HepG2 (cell line): ENCODE measurements around the gene ULK3. TPM values are rescaled to one million over a fixed set of nuclear protein-coding genes. Genes with fewer than 3 reads are reported as not detected.
A peak's percentile ranks its signal among the peaks of the same experiment; 100 is the strongest.

Source experiments
- CHCHD3 ChIP-seq: sonication (generic); formaldehyde crosslinking; IDR thresholded peaks from 2 replicates; pipeline ENCODE4 v1.8.0; 2022; ENCODE audit warnings: mild to moderate bottlenecking, missing genetic modification reagents, moderate library complexity
- FOXJ3 ChIP-seq: sonication (generic); formaldehyde crosslinking; IDR thresholded peaks from 2 replicates; pipeline ENCODE4 v1.4.0; 2020; ENCODE audit warnings: missing genetic modification reagents, mild to moderate bottlenecking, borderline replicate concordance
- GLI4 ChIP-seq: sonication (generic); formaldehyde crosslinking; IDR thresholded peaks from 2 replicates; pipeline ENCODE4 v1.5.1; 2020; ENCODE audit warnings: missing genetic modification reagents, mild to moderate bottlenecking, moderate library complexity, borderline replicate concordance
- LCORL ChIP-seq, 2 experiments: fragments of 450-650 bp in 1 of 2; sonication (generic) in 1 of 2; formaldehyde crosslinking in 1 of 2; IDR thresholded peaks; 2 replicates each; pipeline versions ENCODE4 v1.5.0 to v1.6.1; 2017 to 2020; ENCODE audit warnings: antibody characterized with exemption in 1 of 2, missing genetic modification reagents in 1 of 2
- MED1 ChIP-seq: sonication (generic); formaldehyde crosslinking; IDR thresholded peaks from 2 replicates; pipeline ENCODE4 v1.4.0; 2020; ENCODE audit warnings: missing genetic modification reagents
- NAIF1 ChIP-seq: sonication (generic); formaldehyde crosslinking; IDR thresholded peaks from 2 replicates; pipeline ENCODE4 v1.5.0; 2020; ENCODE audit warnings: mild to moderate bottlenecking, missing genetic modification reagents, borderline replicate concordance
- POLR2G ChIP-seq: fragments of 200-400 bp; formaldehyde crosslinking; IDR thresholded peaks from 2 replicates; pipeline ENCODE4 v1.6.1; 2018; ENCODE audit warnings: mild to moderate bottlenecking, low read depth, low read length, moderate library complexity
- SMAD3 ChIP-seq: sonication (generic); formaldehyde crosslinking; IDR thresholded peaks from 2 replicates; pipeline ENCODE4 v1.4.0; 2020; ENCODE audit warnings: missing genetic modification reagents
- TOPORS ChIP-seq: sonication (generic); formaldehyde crosslinking; IDR thresholded peaks from 2 replicates; pipeline ENCODE4 v1.8.0; 2023; ENCODE audit warnings: mild to moderate bottlenecking, missing genetic modification reagents
- YEATS4 ChIP-seq: sonication (generic); formaldehyde crosslinking; IDR thresholded peaks from 2 replicates; pipeline ENCODE4 v1.4.0; 2020; ENCODE audit warnings: missing genetic modification reagents, borderline replicate concordance
- ZBTB7B ChIP-seq: sonication (generic); formaldehyde crosslinking; IDR thresholded peaks from 2 replicates; pipeline ENCODE4 v1.4.0; 2020; ENCODE audit warnings: missing genetic modification reagents
- ZMYM3 ChIP-seq: sonication (generic); formaldehyde crosslinking; IDR thresholded peaks from 2 replicates; pipeline ENCODE4 v1.5.1; 2020; ENCODE audit warnings: mild to moderate bottlenecking, missing genetic modification reagents
- ZNF3 ChIP-seq: IDR thresholded peaks from 2 replicates; pipeline ENCODE4 v1.7.0; 2017; ENCODE audit warnings: inconsistent platforms
- ZNF331 ChIP-seq: sonication (generic); formaldehyde crosslinking; IDR thresholded peaks from 2 replicates; pipeline ENCODE4 v1.4.0; 2020; ENCODE audit warnings: missing genetic modification reagents
- ZNF343 ChIP-seq: sonication (generic); formaldehyde crosslinking; IDR thresholded peaks from 2 replicates; pipeline ENCODE4 v1.4.0; 2020; ENCODE audit warnings: mild to moderate bottlenecking, missing genetic modification reagents
- ZNF570 ChIP-seq: sonication (generic); formaldehyde crosslinking; IDR thresholded peaks from 2 replicates; pipeline ENCODE4 v1.4.0; 2020; ENCODE audit warnings: mild to moderate bottlenecking, missing genetic modification reagents, borderline replicate concordance
- polyA plus RNA-seq, 8 experiments: library from polyadenylated mRNA; depleted of rRNA in 3 of 8; stranded (reverse) in 7 of 8; unstranded in 1 of 8; fragments of >200 nt; fragmentation: Illumina TruSeq in 4 of 8; extraction: Trizol in 4 of 8; gene quantifications; 2 replicates each; pipeline versions ENCODE4 v1.2.1 to v1.2.3, GENCODE V29; 2011 to 2016; ENCODE audit warnings: low read depth in 4 of 8, missing spikeins in 1 of 8, mixed read lengths in 1 of 8; ENCODE audit not compliant: insufficient read depth in 1 of 8
- total RNA-seq, 5 experiments: library from RNA; depleted of rRNA; stranded (reverse); fragments of >200 nt; fragmentation: Illumina TruSeq; extraction: Trizol; gene quantifications; 2 replicates each; pipeline ENCODE4 v1.2.3, GENCODE V29; 2016; ENCODE audit warnings: low read depth in 1 of 5
- TF ChIP-seq, protein P1 (sequence below): sonication (generic); formaldehyde crosslinking; IDR thresholded peaks from 2 replicates; pipeline ENCODE4 v1.4.0; 2020; ENCODE audit warnings: missing genetic modification reagents; ENCODE audit errors: not compliant biosample characterization
- TF ChIP-seq, protein P2 (sequence below): sonication (generic); formaldehyde crosslinking; conservative IDR thresholded peaks from 2 replicates; pipeline ENCODE4 v1.4.0; 2020; ENCODE audit warnings: missing genetic modification reagents
- TF ChIP-seq, protein P3 (sequence below): sonication (generic); formaldehyde crosslinking; IDR thresholded peaks from 2 replicates; pipeline ENCODE4 v1.4.0; 2020; ENCODE audit warnings: missing genetic modification reagents, borderline replicate concordance
- TF ChIP-seq, protein P4 (sequence below): IDR thresholded peaks from 2 replicates; pipeline ENCODE4 v1.6.1; 2012; ENCODE audit warnings: low read length, improper control_type of control experiment

ULK3 gene
- total and polyA plus RNA-seq, 2 of the 13 experiments (the other 11 are each of a cell fraction or from before 2014, with no cell fraction given) = 15.2 to 23.7 TPM

DNA sequence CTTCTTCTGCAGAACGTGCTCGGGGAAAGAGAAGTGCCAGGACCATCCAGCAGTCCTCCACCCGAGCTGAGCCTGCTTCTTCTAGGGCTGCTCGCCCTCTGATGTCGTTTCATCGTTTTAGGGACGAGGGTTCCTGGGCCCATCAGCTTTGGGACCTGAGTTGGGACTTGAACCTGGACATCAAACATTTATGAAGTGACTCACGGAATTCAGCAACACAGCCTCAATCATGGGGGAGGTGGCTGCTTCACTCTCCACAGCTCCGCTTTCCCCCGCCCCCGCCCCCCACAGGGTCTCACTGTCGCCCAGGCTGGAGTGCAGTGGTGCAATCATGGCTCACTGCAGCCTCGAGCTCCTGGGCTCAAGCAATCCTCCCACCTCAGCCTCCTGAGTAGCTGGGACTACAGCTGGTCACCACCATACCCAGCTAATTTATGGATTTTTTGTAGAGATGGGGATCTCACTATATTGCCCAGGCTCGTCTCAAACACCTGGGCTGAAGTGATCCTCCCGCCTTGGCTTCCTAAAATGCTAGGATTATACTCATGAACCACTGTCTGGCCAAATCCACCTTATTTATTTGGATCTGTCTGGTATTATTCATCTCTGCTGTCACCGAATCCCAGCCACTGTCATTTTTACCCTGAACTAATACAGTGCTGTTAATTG lies 30.9 kb upstream of the ULK3 start (continued):
- TF ChIP-seq, protein P1, sequence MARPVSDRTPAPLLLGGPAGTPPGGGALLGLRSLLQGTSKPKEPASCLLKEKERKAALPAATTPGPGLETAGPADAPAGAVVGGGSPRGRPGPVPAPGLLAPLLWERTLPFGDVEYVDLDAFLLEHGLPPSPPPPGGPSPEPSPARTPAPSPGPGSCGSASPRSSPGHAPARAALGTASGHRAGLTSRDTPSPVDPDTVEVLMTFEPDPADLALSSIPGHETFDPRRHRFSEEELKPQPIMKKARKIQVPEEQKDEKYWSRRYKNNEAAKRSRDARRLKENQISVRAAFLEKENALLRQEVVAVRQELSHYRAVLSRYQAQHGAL (CRISPR knock-in tag) = no peak
- TF ChIP-seq ZNF343 (CRISPR knock-in tag) = no peak
- peak; percentile 89 for TF ChIP-seq ZNF3 (CRISPR knock-in tag)
- TF ChIP-seq, protein P2, sequence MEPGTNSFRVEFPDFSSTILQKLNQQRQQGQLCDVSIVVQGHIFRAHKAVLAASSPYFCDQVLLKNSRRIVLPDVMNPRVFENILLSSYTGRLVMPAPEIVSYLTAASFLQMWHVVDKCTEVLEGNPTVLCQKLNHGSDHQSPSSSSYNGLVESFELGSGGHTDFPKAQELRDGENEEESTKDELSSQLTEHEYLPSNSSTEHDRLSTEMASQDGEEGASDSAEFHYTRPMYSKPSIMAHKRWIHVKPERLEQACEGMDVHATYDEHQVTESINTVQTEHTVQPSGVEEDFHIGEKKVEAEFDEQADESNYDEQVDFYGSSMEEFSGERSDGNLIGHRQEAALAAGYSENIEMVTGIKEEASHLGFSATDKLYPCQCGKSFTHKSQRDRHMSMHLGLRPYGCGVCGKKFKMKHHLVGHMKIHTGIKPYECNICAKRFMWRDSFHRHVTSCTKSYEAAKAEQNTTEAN (CRISPR knock-in tag) = no peak
- TF ChIP-seq GLI4 (CRISPR knock-in tag) = 0 out of 2 replicates have a peak, but pooled peaks have one; percentile 12
- no peak for TF ChIP-seq FOXJ3 (CRISPR knock-in tag)
- TF ChIP-seq, protein P3, sequence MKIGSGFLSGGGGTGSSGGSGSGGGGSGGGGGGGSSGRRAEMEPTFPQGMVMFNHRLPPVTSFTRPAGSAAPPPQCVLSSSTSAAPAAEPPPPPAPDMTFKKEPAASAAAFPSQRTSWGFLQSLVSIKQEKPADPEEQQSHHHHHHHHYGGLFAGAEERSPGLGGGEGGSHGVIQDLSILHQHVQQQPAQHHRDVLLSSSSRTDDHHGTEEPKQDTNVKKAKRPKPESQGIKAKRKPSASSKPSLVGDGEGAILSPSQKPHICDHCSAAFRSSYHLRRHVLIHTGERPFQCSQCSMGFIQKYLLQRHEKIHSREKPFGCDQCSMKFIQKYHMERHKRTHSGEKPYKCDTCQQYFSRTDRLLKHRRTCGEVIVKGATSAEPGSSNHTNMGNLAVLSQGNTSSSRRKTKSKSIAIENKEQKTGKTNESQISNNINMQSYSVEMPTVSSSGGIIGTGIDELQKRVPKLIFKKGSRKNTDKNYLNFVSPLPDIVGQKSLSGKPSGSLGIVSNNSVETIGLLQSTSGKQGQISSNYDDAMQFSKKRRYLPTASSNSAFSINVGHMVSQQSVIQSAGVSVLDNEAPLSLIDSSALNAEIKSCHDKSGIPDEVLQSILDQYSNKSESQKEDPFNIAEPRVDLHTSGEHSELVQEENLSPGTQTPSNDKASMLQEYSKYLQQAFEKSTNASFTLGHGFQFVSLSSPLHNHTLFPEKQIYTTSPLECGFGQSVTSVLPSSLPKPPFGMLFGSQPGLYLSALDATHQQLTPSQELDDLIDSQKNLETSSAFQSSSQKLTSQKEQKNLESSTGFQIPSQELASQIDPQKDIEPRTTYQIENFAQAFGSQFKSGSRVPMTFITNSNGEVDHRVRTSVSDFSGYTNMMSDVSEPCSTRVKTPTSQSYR (CRISPR knock-in tag) = no peak
- TF ChIP-seq TOPORS (CRISPR knock-in tag) = no peak
- TF ChIP-seq SMAD3 = 0 out of 2 replicates have a peak, but pooled peaks have one; percentile 2
- TF ChIP-seq ZNF331 = peak; percentile 6; the same call in 1 of the 2 replicates
- peak; percentile 58; the same call in 1 of the 2 replicates for TF ChIP-seq ZBTB7B (CRISPR knock-in tag)
- TF ChIP-seq MED1 (CRISPR knock-in tag) = no peak
- no peak for TF ChIP-seq CHCHD3
- 0 out of 2 replicates have a peak, but pooled peaks have one; percentile 27 for TF ChIP-seq NAIF1
- TF ChIP-seq, protein P4, sequence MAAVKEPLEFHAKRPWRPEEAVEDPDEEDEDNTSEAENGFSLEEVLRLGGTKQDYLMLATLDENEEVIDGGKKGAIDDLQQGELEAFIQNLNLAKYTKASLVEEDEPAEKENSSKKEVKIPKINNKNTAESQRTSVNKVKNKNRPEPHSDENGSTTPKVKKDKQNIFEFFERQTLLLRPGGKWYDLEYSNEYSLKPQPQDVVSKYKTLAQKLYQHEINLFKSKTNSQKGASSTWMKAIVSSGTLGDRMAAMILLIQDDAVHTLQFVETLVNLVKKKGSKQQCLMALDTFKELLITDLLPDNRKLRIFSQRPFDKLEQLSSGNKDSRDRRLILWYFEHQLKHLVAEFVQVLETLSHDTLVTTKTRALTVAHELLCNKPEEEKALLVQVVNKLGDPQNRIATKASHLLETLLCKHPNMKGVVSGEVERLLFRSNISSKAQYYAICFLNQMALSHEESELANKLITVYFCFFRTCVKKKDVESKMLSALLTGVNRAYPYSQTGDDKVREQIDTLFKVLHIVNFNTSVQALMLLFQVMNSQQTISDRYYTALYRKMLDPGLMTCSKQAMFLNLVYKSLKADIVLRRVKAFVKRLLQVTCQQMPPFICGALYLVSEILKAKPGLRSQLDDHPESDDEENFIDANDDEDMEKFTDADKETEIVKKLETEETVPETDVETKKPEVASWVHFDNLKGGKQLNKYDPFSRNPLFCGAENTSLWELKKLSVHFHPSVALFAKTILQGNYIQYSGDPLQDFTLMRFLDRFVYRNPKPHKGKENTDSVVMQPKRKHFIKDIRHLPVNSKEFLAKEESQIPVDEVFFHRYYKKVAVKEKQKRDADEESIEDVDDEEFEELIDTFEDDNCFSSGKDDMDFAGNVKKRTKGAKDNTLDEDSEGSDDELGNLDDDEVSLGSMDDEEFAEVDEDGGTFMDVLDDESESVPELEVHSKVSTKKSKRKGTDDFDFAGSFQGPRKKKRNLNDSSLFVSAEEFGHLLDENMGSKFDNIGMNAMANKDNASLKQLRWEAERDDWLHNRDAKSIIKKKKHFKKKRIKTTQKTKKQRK = no peak
- no peak for TF ChIP-seq POLR2G
- peak; percentile 86 for TF ChIP-seq ZMYM3
- 0 out of 2 replicates have a peak, but pooled peaks have one; percentile 5 for TF ChIP-seq YEATS4 (CRISPR knock-in tag)
- no peak for TF ChIP-seq LCORL (IDR thresholded peaks at IDR 0.05)
- 0 out of 2 replicates have a peak, but pooled peaks have one; percentile 11 for TF ChIP-seq LCORL (CRISPR knock-in tag; IDR thresholded peaks at IDR 0.05)
- no peak for TF ChIP-seq ZNF570 (CRISPR knock-in tag)
